GM21390 (cell line): ENCODE data around the gene PNPLA7.
"Not testable (repeated sequence)": the region's sequence is repeated elsewhere in the genome, so short reads cannot be mapped to it uniquely, and the experiment has no call there.

Experiments used
- ATAC-seq: cut with Tn5 transposase; IDR thresholded peaks from one replicate; pipeline ENCODE4 v1.9.1; 2021; ENCODE audit not compliant: unreplicated experiment

Gene PNPLA7

DNA sequence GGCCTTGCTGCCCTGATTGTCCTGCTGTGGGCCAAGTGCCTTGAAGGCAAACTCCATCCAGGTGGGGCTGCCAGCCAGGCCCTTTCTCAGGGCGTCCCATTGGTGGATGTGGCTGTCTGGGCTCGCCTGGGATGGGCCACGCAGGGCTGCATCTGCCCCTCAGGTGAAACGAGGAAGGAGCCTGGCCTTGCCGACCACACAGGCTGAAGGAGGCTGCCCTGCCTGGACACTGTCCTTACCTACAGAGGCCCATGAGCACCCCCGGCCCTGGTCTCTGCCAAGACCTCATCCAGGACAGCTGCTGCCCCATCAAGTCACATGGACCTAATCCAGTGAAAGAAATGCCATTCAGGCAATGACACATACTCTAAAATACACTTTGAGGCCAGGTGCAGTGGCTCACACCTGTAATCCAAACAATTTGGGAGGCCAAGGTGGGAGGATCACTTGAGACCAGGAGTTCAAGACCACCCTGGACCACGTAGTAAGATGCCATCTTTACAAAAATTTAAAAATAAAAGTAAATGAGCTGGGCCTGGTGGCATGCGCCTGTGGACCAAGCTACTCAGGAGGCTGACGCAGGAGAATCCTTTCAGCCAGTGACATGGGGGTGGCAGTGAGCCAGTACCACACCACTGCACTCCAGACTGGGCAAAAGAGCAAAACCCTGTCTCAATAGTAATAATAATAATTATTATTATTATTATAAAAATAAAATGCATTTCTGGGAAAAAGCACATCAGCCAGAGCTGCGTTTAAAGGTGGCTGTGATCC is 33.9 kb downstream of the PNPLA7 start:
- no peak for ATAC-seq

GRCh38 chr9:137515338-137515724 is 34.9 kb downstream of the PNPLA7 start:
- no peak for ATAC-seq

GRCh38 chr9:137514691-137515337 is 35.4 kb downstream of the PNPLA7 start:
- no peak for ATAC-seq

- ATAC-seq, result not testable (repeated sequence)
Observed at GRCh38 chr9:137513801-137514570, 36.2 kb downstream of the PNPLA7 start.

- ATAC-seq, result not testable (repeated sequence)
Observed at GRCh38 chr9:137513136-137513535, 37.1 kb downstream of the PNPLA7 start.

DNA sequence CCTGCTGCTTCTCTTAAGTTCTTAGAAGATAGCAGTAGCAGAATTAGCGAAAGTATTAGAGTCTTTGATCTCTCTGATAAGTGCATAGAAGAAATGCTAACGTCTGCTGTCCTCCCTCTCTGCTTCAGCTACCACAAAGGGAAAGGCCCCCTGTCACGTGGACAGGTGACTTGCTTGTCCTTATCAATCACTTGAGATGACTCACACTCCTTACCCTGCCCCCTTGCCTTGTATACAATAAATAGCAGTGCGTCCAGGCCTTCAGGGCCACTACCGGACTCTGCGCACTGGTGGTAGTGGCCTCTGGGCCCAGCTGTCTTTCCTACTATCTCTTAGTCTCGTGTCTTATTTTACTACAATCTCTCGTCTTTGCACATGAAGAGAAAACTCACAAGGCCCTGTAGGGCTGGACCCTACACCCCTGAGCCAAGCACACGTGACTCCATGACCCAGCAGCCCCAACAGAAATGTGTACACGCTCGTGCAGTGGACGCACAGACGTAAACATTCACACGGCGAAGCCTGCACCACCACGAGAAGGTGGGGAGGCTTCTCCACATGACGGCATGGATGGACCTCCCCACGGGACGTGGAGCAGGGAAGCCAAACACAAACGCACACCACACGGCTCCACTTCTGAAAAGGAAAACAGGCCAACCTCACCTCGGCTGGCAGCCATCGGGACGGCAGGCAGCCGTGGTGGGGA is 38.3 kb downstream of the PNPLA7 start:
- no peak for ATAC-seq

DNA sequence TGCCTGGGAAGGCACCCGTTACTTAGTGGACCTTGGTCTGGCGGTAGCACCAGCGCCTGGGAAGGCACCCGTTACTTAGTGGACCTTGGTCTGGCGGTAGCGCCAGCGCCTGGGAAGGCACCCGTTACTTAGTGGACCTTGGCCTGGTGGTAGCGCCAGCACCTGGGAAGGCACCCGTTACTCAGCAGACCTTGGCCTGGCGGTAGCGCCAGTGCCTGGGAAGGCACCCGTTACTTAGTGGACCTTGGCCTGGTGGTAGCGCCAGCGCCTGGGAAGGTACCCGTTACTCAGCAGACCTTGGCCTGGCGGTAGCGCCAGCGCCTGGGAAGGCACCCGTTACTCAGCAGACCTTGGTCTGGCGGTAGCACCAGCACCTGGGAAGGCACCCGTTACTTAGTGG is 39.1 kb downstream of the PNPLA7 start:
- ATAC-seq, result not testable (repeated sequence)

DNA sequence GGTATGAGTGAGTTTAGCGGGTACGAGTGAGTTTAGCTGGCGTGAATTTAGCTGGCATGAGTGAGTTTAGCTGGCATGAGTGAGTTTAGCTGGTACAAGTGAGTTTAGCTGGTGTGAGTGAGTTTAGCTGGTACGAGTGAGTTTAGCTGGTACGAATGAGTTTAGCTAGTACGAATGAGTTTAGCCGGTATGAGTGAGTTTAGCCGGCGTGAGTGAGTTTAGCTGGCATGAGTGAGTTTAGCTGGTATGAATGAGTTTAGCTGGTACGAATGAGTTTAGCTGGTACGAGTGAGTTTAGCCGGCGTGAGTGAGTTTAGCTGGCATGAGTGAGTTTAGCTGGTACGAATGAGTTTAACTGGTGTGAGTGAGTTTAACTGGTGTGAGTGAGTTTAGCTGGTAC is 41.0 kb downstream of the PNPLA7 start:
- no peak for ATAC-seq

GRCh38 chr9:137506702-137507171 is 43.5 kb downstream of the PNPLA7 start:
- no peak for ATAC-seq

DNA sequence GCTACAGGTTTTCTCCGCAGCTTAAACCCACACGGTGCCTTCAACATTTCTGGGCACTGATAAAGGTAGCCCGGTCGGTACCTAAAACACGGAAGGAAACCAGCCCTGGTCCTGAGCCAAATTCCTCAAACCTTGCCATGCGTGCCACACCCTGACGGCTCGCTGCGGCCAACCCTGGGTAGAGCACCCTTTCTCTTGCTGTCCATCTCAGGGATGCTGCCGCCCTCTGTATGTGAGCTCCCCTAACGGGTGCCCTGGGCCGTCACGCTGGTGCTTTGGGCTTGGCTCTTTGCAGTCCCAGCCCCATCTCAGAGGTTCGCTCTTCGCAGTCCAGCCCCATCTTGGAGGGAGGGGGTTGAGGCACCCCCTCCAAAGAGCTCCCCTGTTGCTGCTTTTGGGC is 43.9 kb downstream of the PNPLA7 start:
- ATAC-seq, result no peak

DNA sequence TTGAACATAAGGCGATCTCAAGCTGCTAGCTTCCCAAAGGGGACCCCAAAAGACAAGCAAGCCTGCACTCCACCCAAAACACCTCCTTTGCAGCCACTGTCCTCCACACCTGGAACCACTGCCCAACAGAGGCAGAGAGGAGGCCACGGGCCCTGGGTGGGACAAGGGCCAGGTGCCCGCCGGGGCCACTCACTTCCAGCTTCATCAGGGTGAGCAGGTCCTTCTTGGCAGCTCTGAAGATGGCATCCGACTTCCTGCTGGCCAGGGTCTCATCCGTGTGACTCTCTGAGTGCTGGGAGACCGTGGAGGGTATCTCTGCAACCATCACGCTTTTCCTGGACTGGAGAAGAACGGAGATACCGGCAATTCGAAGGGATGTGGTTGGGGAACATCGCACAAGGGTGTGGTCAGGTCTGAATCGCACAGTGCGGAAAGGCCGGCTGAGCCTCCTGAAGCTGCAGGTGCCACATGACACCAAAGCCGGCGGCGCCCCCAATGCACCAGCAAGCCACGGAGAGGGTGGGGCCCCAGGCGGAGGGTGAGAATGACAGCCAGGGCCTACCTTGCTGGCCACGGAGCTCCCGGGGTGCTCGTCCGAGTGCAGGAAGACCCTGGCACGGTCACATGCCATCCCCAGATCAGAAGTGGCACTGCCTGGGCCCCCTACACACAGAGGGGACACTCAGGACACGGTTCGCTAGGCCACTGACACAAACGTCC is 44.6 kb downstream of the PNPLA7 start:
- ATAC-seq, result no peak

DNA sequence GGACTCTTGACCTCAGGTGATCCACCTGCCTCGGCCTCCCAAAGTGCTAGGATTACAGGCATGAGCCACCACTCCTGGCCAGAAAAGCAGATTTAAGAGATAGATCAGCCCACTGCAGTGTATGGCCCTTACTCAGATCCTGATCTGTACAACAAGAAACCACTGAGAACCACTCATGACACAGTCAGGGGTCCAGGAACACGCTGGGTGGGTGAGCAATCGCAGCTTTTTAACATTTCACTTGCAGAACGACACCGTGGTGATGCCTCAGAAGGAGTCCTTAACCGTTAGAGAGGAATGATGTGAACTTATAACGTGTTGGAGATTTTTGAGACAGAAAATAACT is 45.8 kb downstream of the PNPLA7 start:
- ATAC-seq, result no peak

- ATAC-seq, result no peak
Observed at GRCh38 chr9:137502008-137502911, 47.9 kb downstream of the PNPLA7 start.

DNA sequence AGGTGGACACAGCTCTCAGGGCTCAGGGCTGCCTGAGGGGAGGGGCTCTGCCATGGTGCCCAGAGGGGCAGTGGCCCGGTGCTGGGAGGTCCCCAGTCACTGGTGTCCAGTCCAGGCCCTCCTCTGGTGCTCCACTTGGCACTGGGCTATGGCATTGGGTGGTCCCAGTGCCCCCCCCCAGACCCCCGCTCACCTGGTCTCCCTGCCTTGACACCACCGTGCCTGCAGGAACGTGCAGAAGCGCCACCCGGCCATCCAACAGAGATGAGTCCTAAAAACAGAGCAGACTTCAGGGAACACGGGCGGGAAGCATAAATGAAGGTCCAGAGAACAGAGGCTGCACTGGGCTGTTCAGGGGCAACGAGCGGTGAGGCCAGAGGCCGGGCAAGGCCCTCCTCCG is 48.7 kb downstream of the PNPLA7 start:
- no peak for ATAC-seq

DNA sequence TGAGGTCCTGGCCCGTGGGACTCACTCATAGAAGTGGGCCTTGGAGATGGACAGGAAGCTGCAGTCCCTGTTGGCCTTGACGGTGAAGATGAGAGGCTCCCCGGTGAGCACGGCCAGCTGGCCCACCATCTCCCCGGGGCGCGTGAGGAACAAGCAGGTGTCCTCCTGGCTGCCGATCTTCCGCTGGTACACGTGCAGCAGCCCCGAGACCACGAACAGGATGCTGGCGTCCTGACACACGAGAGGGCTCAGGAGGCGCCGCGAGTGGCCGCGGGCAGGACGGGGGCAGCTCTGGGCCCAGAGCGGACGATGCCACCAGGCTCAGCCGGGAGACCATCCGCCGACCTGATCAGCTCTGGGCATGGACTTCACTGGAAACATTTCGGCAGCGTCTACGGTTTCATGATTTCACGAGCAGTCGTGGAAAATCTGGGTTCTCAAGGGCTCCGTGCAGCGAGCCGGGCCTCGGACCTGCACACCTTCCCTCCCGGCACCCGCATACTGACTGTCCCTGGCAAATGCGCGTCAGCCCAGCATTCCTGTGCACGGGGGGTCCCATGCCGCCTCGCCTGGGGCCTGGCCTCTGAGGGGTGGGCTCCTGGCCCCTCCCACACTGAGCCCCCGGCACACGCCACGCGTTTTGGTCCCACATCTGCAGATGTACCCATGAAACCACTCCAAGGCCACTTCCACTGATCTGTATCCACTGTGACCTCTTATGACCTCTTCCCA is 49.4 kb downstream of the PNPLA7 start:
- no peak for ATAC-seq

GRCh38 chr9:137499858-137500661 is 50.1 kb downstream of the PNPLA7 start:
- ATAC-seq, result no peak

- no peak for ATAC-seq
Observed at GRCh38 chr9:137499416-137499815, 50.8 kb downstream of the PNPLA7 start.

DNA sequence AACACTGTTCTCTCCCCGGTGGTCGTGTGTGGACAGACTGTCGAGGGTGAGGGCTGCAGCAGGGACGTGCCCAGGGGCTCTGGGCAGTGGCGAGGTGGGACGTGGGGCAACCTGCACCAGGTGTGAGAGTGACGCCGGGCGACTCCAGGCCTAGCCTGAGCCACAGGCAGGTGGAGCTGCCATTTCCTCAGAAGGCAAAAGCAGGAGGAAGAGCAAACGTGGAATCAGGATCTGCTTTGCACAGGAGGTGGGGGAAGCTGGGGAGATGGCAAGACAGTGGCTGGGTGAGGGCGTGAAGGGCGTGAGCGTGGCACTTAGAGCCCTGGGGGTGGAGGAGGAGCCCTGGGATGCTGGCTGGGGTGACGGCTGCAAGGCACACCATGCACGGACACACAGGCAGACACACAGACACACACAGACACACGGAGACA is 51.5 kb downstream of the PNPLA7 start:
- ATAC-seq, result no peak
